ENCODE data around the gene CSTF3. TPM values are rescaled to one million over a fixed set of nuclear protein-coding genes. Genes with fewer than 3 reads are reported as not detected.

The CSTF3 gene
- total RNA-seq, 2 donors from 2014 or later, result 8.9 to 20.5 TPM

- ATAC-seq, result no peak
- intact Hi-C loops (cut with DNase I), result no loop called here
- H3K4me1 ChIP-seq, result no peaks in the 10 kb centered on the region
- H3K4me3 ChIP-seq, result no peak overlapping the region
- H3K27me3 ChIP-seq, result no peaks in the 10 kb centered on the region
- no peak for DNase-seq
- H3K36me3 ChIP-seq (replicated peaks in 1 of 2; ENCODE audit: insufficient read depth in 1 of 2, low read depth in 2 of 2), result peaks cover 0 to 2% of the 10 kb centered on the region in 2 donors
- no peak overlapping the region for H3K27ac ChIP-seq
- TF ChIP-seq CTCF (IDR thresholded peaks at IDR 0.05) (no peak), POLR2A (IDR thresholded peaks at IDR 0.05) (no peak)
- 83 to 95% methylated on average over 1 of the region's 1 CpG for WGBS, 2 donors
- no peaks in the 10 kb centered on the region for H3K9me3 ChIP-seq
Observed at GRCh38 chr11:33135216-33135615, 26.1 kb downstream of the CSTF3 start.

- no peak for TF ChIP-seq POLR2A (IDR thresholded peaks at IDR 0.05)
- TF ChIP-seq CTCF (IDR thresholded peaks at IDR 0.05), result no peak
- H3K4me3 ChIP-seq, result no peak overlapping the region
- intact Hi-C loops (cut with DNase I), result no loop called here
Observed at GRCh38 chr11:33134276-33134675, 27.0 kb downstream of the CSTF3 start.

GRCh38 chr11:33133761-33134160, 27.5 kb downstream of the CSTF3 start:
- intact Hi-C loops (cut with DNase I), result no loop called here
- TF ChIP-seq CTCF (IDR thresholded peaks at IDR 0.05), result no peak
- no peak for TF ChIP-seq POLR2A (IDR thresholded peaks at IDR 0.05)
- DNase-seq (no peak), ATAC-seq (no peak)
- 88% methylated on average over 3 of the region's 3 CpGs for WGBS, 2 donors
- no peaks in the 10 kb centered on the region for H3K27me3 ChIP-seq
- H3K4me3 ChIP-seq, result no peak overlapping the region
- H3K27ac ChIP-seq, result no peak overlapping the region
- H3K9me3 ChIP-seq, result no peaks in the 10 kb centered on the region
- no peaks in the 10 kb centered on the region for H3K4me1 ChIP-seq
- no peaks in the 10 kb centered on the region for H3K36me3 ChIP-seq (replicated peaks in 1 of 2; ENCODE audit: insufficient read depth in 1 of 2, low read depth in 2 of 2)

More at GRCh38 chr11:33134276-33134675, 27.0 kb downstream of the CSTF3 start:
- no peak overlapping the region for H3K27ac ChIP-seq
- H3K27me3 ChIP-seq, result no peaks in the 10 kb centered on the region
- H3K4me1 ChIP-seq, result no peaks in the 10 kb centered on the region
- no peak for ATAC-seq
- H3K9me3 ChIP-seq, result no peaks in the 10 kb centered on the region
- 73 to 87% methylated on average over 3 of the region's 3 CpGs for WGBS, 2 donors
- no peak for DNase-seq
- peaks cover 0 to 2% of the 10 kb centered on the region in 2 donors for H3K36me3 ChIP-seq (replicated peaks in 1 of 2; ENCODE audit: insufficient read depth in 1 of 2, low read depth in 2 of 2)

GRCh38 chr11:33132510-33132909, 28.8 kb downstream of the CSTF3 start:
- Histone ChIP-seq H3K36me3 (replicated peaks in 1 of 2; ENCODE audit: insufficient read depth in 1 of 2, low read depth in 2 of 2) (no peaks in the 10 kb centered on the region), H3K27me3 (no peaks in the 10 kb centered on the region), H3K9me3 (no peaks in the 10 kb centered on the region), H3K27ac (no peak overlapping the region), H3K4me1 (no peaks in the 10 kb centered on the region), H3K4me3 (no peak overlapping the region)
- intact Hi-C loops (cut with DNase I), result no loop called here
- TF ChIP-seq POLR2A (IDR thresholded peaks at IDR 0.05), result no peak
- no peak for TF ChIP-seq CTCF (IDR thresholded peaks at IDR 0.05)
- ATAC-seq, result no peak
- DNase-seq, result no peak
- WGBS, 2 donors, result 78 to 82% methylated on average over 4 of the region's 4 CpGs

GRCh38 chr11:33128739-33129138, 32.5 kb downstream of the CSTF3 start:
- TF ChIP-seq CTCF (IDR thresholded peaks at IDR 0.05), result no peak
- no peak for TF ChIP-seq POLR2A (IDR thresholded peaks at IDR 0.05)
- 60 to 62% methylated on average over 2 of the region's 2 CpGs for WGBS, 2 donors
- no peak for ATAC-seq
- H3K36me3 ChIP-seq (replicated peaks in 1 of 2; ENCODE audit: insufficient read depth in 1 of 2, low read depth in 2 of 2), result no peaks in the 10 kb centered on the region
- H3K4me3 ChIP-seq, result no peak overlapping the region
- no peaks in the 10 kb centered on the region for H3K9me3 ChIP-seq
- no peak for DNase-seq
- H3K4me1 ChIP-seq, result no peaks in the 10 kb centered on the region
- H3K27me3 ChIP-seq, result no peaks in the 10 kb centered on the region
- H3K27ac ChIP-seq, result no peak overlapping the region
- intact Hi-C loops (cut with DNase I), result no loop called here

Measured in body of pancreas (tissue), 4 donors.